Progenitor cell of endocrine pancreas (in vitro differentiated cells): ENCODE results near the gene ADGRG6. TPM values are rescaled to one million over a fixed set of nuclear protein-coding genes. Genes with fewer than 3 reads are reported as not detected.

Experiments used
- DNase-seq: peaks from one replicate; pipeline ENCODE4 v3.0.0; 2021; ENCODE audit warnings: low spot score; ENCODE audit not compliant: unreplicated experiment
- H3K27ac Mint-ChIP-seq: 2 replicates; pipeline ENCODE4 v1.8.0; 2021; ENCODE audit warnings: mild to moderate bottlenecking, moderate library complexity, mixed read lengths
- H3K27me3 Mint-ChIP-seq: 2 replicates; pipeline ENCODE4 v1.8.0; 2021; ENCODE audit warnings: mixed read lengths
- H3K36me3 Mint-ChIP-seq: 2 replicates; pipeline ENCODE4 v1.8.0; 2022; ENCODE audit warnings: mixed read lengths; ENCODE audit not compliant: insufficient read depth
- H3K4me1 Mint-ChIP-seq: 2 replicates; pipeline ENCODE4 v1.8.0; 2021; ENCODE audit warnings: low read depth, mixed read lengths
- H3K4me3 Mint-ChIP-seq: 2 replicates; pipeline ENCODE4 v1.8.0; 2021; ENCODE audit warnings: low read depth, mild to moderate bottlenecking, moderate library complexity, mixed read lengths
- H3K9me3 Mint-ChIP-seq: 2 replicates; pipeline ENCODE4 v1.8.0; 2021; ENCODE audit warnings: low read depth, mixed read lengths
- CTCF ChIP-seq: fragments of 200-600 bp; sonication (generic); IDR thresholded peaks from one replicate; pipeline ENCODE4 v1.5.0; 2021; ENCODE audit warnings: antibody characterized with exemption, mild to moderate bottlenecking; ENCODE audit not compliant: unreplicated experiment
- total RNA-seq: library from RNA; stranded (reverse); gene quantifications from 2 replicates; pipeline ENCODE4 v1.2.1, GENCODE V29; 2021

The ADGRG6 gene
- total RNA-seq, 1 donor from 2014 or later: 126 TPM

- no peak overlapping the region for H3K4me3 Mint-ChIP-seq
Measured at GRCh38 chr6:142291512-142291911, 10.3 kb upstream of the ADGRG6 start.

GRCh38 chr6:142292166-142292924, 9.5 kb upstream of the ADGRG6 start:
- no peak for DNase-seq
- Mint-ChIP-seq H3K36me3 (peaks cover 2% of the 10 kb centered on the region), H3K4me3 (no peak overlapping the region), H3K27ac (peak overlapping the region; percentile 31), H3K27me3 (no peaks in the 10 kb centered on the region), H3K4me1 (peaks cover 27% of the 10 kb centered on the region), H3K9me3 (peaks cover 16% of the 10 kb centered on the region)
- no peak for TF ChIP-seq CTCF

More at GRCh38 chr6:142291512-142291911, 10.3 kb upstream of the ADGRG6 start:
- DNase-seq: no peak
- Mint-ChIP-seq H3K4me1 (peaks cover 19% of the 10 kb centered on the region), H3K27ac (peak overlapping the region; percentile 9), H3K9me3 (peaks cover 11% of the 10 kb centered on the region), H3K36me3 (peaks cover 2% of the 10 kb centered on the region), H3K27me3 (no peaks in the 10 kb centered on the region)
- no peak for TF ChIP-seq CTCF

- Mint-ChIP-seq H3K36me3 (peaks cover 2% of the 10 kb centered on the region), H3K9me3 (peaks cover 16% of the 10 kb centered on the region), H3K27me3 (no peaks in the 10 kb centered on the region), H3K4me3 (no peak overlapping the region), H3K27ac (no peak overlapping the region), H3K4me1 (peaks cover 33% of the 10 kb centered on the region)
- TF ChIP-seq CTCF: no peak
- DNase-seq: no peak
Measured at GRCh38 chr6:142293121-142293520, 8.7 kb upstream of the ADGRG6 start.

- peaks cover 38% of the 10 kb centered on the region for H3K4me1 Mint-ChIP-seq
- H3K36me3 Mint-ChIP-seq: peaks cover 2% of the 10 kb centered on the region
Measured at GRCh38 chr6:142294679-142295078, 7.1 kb upstream of the ADGRG6 start.

GRCh38 chr6:142296975-142297604, 4.7 kb upstream of the ADGRG6 start:
- H3K27ac Mint-ChIP-seq: peak overlapping the region; percentile 75

More at GRCh38 chr6:142294679-142295078, 7.1 kb upstream of the ADGRG6 start:
- DNase-seq: no peak
- peaks cover 16% of the 10 kb centered on the region for H3K9me3 Mint-ChIP-seq
- TF ChIP-seq CTCF: no peak
- H3K4me3 Mint-ChIP-seq: no peak overlapping the region
- no peaks in the 10 kb centered on the region for H3K27me3 Mint-ChIP-seq
- no peak overlapping the region for H3K27ac Mint-ChIP-seq

More at GRCh38 chr6:142296975-142297604, 4.7 kb upstream of the ADGRG6 start:
- peaks cover 35% of the 10 kb centered on the region for H3K4me1 Mint-ChIP-seq
- H3K9me3 Mint-ChIP-seq: peaks cover 16% of the 10 kb centered on the region
- H3K4me3 Mint-ChIP-seq: peak overlapping the region; percentile 1
- DNase-seq: no peak
- no peaks in the 10 kb centered on the region for H3K27me3 Mint-ChIP-seq
- no peak for TF ChIP-seq CTCF
- H3K36me3 Mint-ChIP-seq: peaks cover 2% of the 10 kb centered on the region
